ENCODE results near the gene P4HA2.
A peak's percentile ranks its signal among the peaks of the same experiment; 100 is the strongest.

P4HA2 gene

GRCh38 chr5:132221781-132222648 lies 5.6 kb downstream of the P4HA2 start:
- DNase-seq: no peak

- no peak for DNase-seq
These were observed 7.2 kb downstream of the P4HA2 start for GRCh38 chr5:132220491-132220890.

- no peak for DNase-seq
These were observed 7.7 kb downstream of the P4HA2 start for GRCh38 chr5:132219981-132220380.

- no peak for DNase-seq
These were observed 8.2 kb downstream of the P4HA2 start for GRCh38 chr5:132219289-132219970.

- DNase-seq: no peak
These were observed 9.3 kb downstream of the P4HA2 start for GRCh38 chr5:132218321-132218720.

- DNase-seq: no peak
These were observed 12.3 kb downstream of the P4HA2 start for GRCh38 chr5:132215329-132215728.

GRCh38 chr5:132214491-132214890 lies 13.2 kb downstream of the P4HA2 start:
- no peak for DNase-seq

- no peak for DNase-seq
These were observed 14.0 kb downstream of the P4HA2 start for GRCh38 chr5:132213666-132214065.

GRCh38 chr5:132211787-132212186 lies 15.9 kb downstream of the P4HA2 start:
- no peak for DNase-seq

- DNase-seq: no peak
These were observed 16.7 kb downstream of the P4HA2 start for GRCh38 chr5:132210944-132211343.

- no peak for DNase-seq
These were observed 17.6 kb downstream of the P4HA2 start for GRCh38 chr5:132209901-132210545.

GRCh38 chr5:132209131-132209530 lies 18.5 kb downstream of the P4HA2 start:
- peak; percentile 90 for DNase-seq

- DNase-seq: no peak
These were observed 19.9 kb downstream of the P4HA2 start for GRCh38 chr5:132207778-132208177.

GRCh38 chr5:132206782-132207181 lies 20.9 kb downstream of the P4HA2 start:
- DNase-seq: no peak

GRCh38 chr5:132205385-132206125 lies 22.1 kb downstream of the P4HA2 start:
- DNase-seq: peak; percentile 83

- DNase-seq: no peak
These were observed 23.1 kb downstream of the P4HA2 start for GRCh38 chr5:132204371-132205135.

GRCh38 chr5:132203916-132204315 lies 23.7 kb downstream of the P4HA2 start:
- no peak for DNase-seq

GRCh38 chr5:132203464-132203818 lies 24.2 kb downstream of the P4HA2 start:
- DNase-seq: no peak

GRCh38 chr5:132202711-132203463 lies 24.8 kb downstream of the P4HA2 start:
- DNase-seq: no peak

- DNase-seq: peak; percentile 93
These were observed 28.5 kb downstream of the P4HA2 start for GRCh38 chr5:132199116-132199680.

- DNase-seq: peak; percentile 39
These were observed 29.1 kb downstream of the P4HA2 start for GRCh38 chr5:132198571-132198970.
